Neural cell (in vitro differentiated cells): ENCODE data around the gene TERB2. TPM values are rescaled to one million over a fixed set of nuclear protein-coding genes. Genes with fewer than 3 reads are reported as not detected.
A peak's percentile ranks its signal among the peaks of the same experiment; 100 is the strongest.
"Not testable (repeated sequence)": the region's sequence is repeated elsewhere in the genome, so short reads cannot be mapped to it uniquely, and the experiment has no call there.

ENCODE experiments used
- H2AFZ ChIP-seq: fragments of 200-600, 300-800 bp; sonication (generic), shearing (Covaris generic); 2 replicates; pipeline ENCODE4 v1.6.0; 2014; ENCODE audit warnings: low read depth, mild to moderate bottlenecking, antibody characterized with exemption, low read length, moderate library complexity
- H3F3A ChIP-seq: fragments of 200-600 bp; shearing (Covaris generic); 2 replicates; pipeline ENCODE4 v1.6.1; 2016; ENCODE audit warnings: mild to moderate bottlenecking, moderate library complexity, mixed read lengths, antibody characterized with exemption, low read length; ENCODE audit not compliant: insufficient read depth, poor library complexity, severe bottlenecking
- H3K27ac ChIP-seq: fragments of 200-600, 300-800 bp; sonication (generic), shearing (Covaris generic); 2 replicates; pipeline ENCODE4 v1.5.1; 2014; ENCODE audit warnings: mild to moderate bottlenecking, low read length, moderate library complexity
- H3K27me3 ChIP-seq: fragments of 300-800, 200-600 bp; sonication (generic), shearing (Covaris generic); 2 replicates; pipeline ENCODE4 v1.6.0; 2014; ENCODE audit warnings: mild to moderate bottlenecking, low read depth, low read length, moderate library complexity; ENCODE audit not compliant: insufficient read depth
- H3K36me3 ChIP-seq: fragments of 300-800, 200-600 bp; sonication (generic), shearing (Covaris generic); 2 replicates; pipeline ENCODE4 v1.5.1; 2014; ENCODE audit warnings: mild to moderate bottlenecking, antibody characterized with exemption, low read length, moderate library complexity; ENCODE audit not compliant: insufficient read depth
- H3K4me2 ChIP-seq: fragments of 300-800, 200-600 bp; sonication (generic), shearing (Covaris generic); 2 replicates; pipeline ENCODE4 v1.6.0; 2014; ENCODE audit warnings: mild to moderate bottlenecking, low read length
- H3K4me3 ChIP-seq: fragments of 300-800, 200-600 bp; sonication (generic), shearing (Covaris generic); 2 replicates; pipeline ENCODE4 v1.5.1; 2014; ENCODE audit warnings: mild to moderate bottlenecking, low read length, moderate library complexity
- H3K79me2 ChIP-seq: fragments of 200-600 bp; shearing (Covaris generic); replicated peaks from 2 replicates; pipeline ENCODE4 v1.6.0; 2014; ENCODE audit warnings: mild to moderate bottlenecking, low read length, moderate library complexity; ENCODE audit not compliant: insufficient read depth
- H3K9ac ChIP-seq: fragments of 300-800, 200-600 bp; sonication (generic), shearing (Covaris generic); 2 replicates; pipeline ENCODE4 v1.6.1; 2016; ENCODE audit warnings: mild to moderate bottlenecking, low read length, mixed read lengths
- H3K9me2 ChIP-seq: fragments of 200-600 bp; shearing (Covaris generic); 2 replicates; pipeline ENCODE4 v1.6.1; 2016; ENCODE audit warnings: mild to moderate bottlenecking, low read length, mixed read lengths; ENCODE audit not compliant: insufficient read depth
- H3K9me3 ChIP-seq: fragments of 200-600, 300-800 bp; sonication (generic), shearing (Covaris generic); 2 replicates; pipeline ENCODE4 v1.6.1; 2016; ENCODE audit warnings: mild to moderate bottlenecking, mixed run types, low read length, moderate library complexity, mixed read lengths
- H4K20me1 ChIP-seq: fragments of 200-600 bp; shearing (Covaris generic); 2 replicates; pipeline ENCODE4 v1.6.1; 2016; ENCODE audit warnings: mild to moderate bottlenecking, mixed run types; ENCODE audit not compliant: insufficient read depth
- CTCF ChIP-seq: fragments of 450-650 bp; IDR thresholded peaks from 2 replicates; pipeline ENCODE4 v1.5.1; 2014; ENCODE audit warnings: antibody characterized with exemption, mild to moderate bottlenecking, moderate library complexity; ENCODE audit not compliant: poor library complexity, severe bottlenecking
- EP300 ChIP-seq: fragments of 450-650 bp; conservative IDR thresholded peaks from 2 replicates; pipeline ENCODE4 v1.6.1; 2014; ENCODE audit warnings: antibody characterized with exemption, mild to moderate bottlenecking, moderate library complexity; ENCODE audit not compliant: poor library complexity, severe bottlenecking
- EZH2 ChIP-seq: fragments of 200-600, 300-800 bp; shearing (Covaris generic), sonication (generic); IDR thresholded peaks from 2 replicates; pipeline ENCODE4 v1.6.1; 2014; ENCODE audit warnings: antibody characterized with exemption, low read length, borderline replicate concordance, mild to moderate bottlenecking; ENCODE audit not compliant: insufficient read depth, poor library complexity, severe bottlenecking
- MXI1 ChIP-seq: fragments of 450-650 bp; conservative IDR thresholded peaks from 2 replicates; pipeline ENCODE4 v1.6.1; 2014; ENCODE audit warnings: antibody characterized with exemption, mild to moderate bottlenecking; ENCODE audit not compliant: poor library complexity, severe bottlenecking
- POLR2AphosphoS5 ChIP-seq: IDR thresholded peaks from 2 replicates; pipeline ENCODE4 v1.6.1; 2012
- RAD21 ChIP-seq: fragments of 450-650 bp; conservative IDR thresholded peaks from 2 replicates; pipeline ENCODE4 v1.6.1; 2014; ENCODE audit warnings: antibody characterized with exemption, mild to moderate bottlenecking, moderate library complexity
- SMC3 ChIP-seq: fragments of 450-650 bp; conservative IDR thresholded peaks from 2 replicates; pipeline ENCODE4 v1.6.1; 2014; ENCODE audit warnings: antibody characterized with exemption, mild to moderate bottlenecking, moderate library complexity; ENCODE audit not compliant: poor library complexity
- TAF1 ChIP-seq: IDR thresholded peaks from 2 replicates; pipeline ENCODE4 v1.6.1; 2012; ENCODE audit warnings: low read depth
- polyA plus RNA-seq: library from polyadenylated mRNA; depleted of rRNA; stranded (reverse); fragments of >200 nt; gene quantifications from 2 replicates; pipeline ENCODE4 v1.2.3, GENCODE V29; 2014
- TF ChIP-seq, protein P1 (sequence below): IDR thresholded peaks from 2 replicates; pipeline ENCODE4 v1.6.1; 2012; ENCODE audit warnings: borderline replicate concordance

TERB2 gene
- polyA plus RNA-seq, 1 donor from 2014 or later, result not detected

DNA sequence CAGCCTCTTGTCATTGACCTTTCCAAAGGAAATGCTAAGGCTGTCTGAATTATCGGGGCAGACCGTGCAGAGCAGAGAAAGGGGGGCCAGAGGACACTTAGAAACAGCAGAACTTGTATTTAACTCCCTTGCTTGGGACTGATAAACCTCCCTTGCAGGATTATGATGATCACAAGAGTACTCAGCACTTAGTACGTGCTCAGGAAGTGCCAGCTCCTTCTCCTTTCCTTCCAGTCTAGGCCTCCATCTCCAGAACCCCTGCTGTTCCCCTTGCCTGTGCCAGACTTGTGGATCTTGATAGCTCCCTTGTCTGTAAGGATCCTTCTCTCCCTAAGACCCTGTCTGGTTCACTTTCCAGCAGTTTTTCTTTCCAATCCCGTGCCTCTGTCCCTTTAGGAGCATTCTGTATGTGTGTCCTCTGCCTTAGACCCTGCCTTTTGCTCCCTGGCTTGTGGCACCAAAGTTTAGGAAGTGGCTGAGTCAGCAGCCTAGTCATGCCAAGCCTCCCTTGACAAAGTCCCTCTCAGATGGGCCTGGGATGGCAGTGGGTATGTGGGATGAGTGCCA, 67.3 kb downstream of the TERB2 start:
- Histone ChIP-seq H3K36me3 (no peaks in the 10 kb centered on the region), H3K79me2 (no peaks in the 10 kb centered on the region), H3K4me2 (peak overlapping the region; percentile 57), H3F3A (no peaks in the 10 kb centered on the region), H3K4me3 (peak overlapping the region; percentile 74), H2AFZ (peak overlapping the region; percentile 81), H3K27me3 (no peaks in the 10 kb centered on the region), H3K9me3 (no peaks in the 10 kb centered on the region), H3K9me2 (no peaks in the 10 kb centered on the region), H4K20me1 (no peaks in the 10 kb centered on the region), H3K27ac (peak overlapping the region; percentile 30), H3K9ac (peak overlapping the region; percentile 75)
- TF ChIP-seq TAF1, result no peak
- TF ChIP-seq CTCF, result no peak
- no peak for TF ChIP-seq POLR2AphosphoS5
- TF ChIP-seq, protein P1, sequence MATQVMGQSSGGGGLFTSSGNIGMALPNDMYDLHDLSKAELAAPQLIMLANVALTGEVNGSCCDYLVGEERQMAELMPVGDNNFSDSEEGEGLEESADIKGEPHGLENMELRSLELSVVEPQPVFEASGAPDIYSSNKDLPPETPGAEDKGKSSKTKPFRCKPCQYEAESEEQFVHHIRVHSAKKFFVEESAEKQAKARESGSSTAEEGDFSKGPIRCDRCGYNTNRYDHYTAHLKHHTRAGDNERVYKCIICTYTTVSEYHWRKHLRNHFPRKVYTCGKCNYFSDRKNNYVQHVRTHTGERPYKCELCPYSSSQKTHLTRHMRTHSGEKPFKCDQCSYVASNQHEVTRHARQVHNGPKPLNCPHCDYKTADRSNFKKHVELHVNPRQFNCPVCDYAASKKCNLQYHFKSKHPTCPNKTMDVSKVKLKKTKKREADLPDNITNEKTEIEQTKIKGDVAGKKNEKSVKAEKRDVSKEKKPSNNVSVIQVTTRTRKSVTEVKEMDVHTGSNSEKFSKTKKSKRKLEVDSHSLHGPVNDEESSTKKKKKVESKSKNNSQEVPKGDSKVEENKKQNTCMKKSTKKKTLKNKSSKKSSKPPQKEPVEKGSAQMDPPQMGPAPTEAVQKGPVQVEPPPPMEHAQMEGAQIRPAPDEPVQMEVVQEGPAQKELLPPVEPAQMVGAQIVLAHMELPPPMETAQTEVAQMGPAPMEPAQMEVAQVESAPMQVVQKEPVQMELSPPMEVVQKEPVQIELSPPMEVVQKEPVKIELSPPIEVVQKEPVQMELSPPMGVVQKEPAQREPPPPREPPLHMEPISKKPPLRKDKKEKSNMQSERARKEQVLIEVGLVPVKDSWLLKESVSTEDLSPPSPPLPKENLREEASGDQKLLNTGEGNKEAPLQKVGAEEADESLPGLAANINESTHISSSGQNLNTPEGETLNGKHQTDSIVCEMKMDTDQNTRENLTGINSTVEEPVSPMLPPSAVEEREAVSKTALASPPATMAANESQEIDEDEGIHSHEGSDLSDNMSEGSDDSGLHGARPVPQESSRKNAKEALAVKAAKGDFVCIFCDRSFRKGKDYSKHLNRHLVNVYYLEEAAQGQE, result no peak
- TF ChIP-seq EP300, result no peak
- no peak for TF ChIP-seq SMC3
- TF ChIP-seq EZH2, result no peak
- TF ChIP-seq MXI1, result no peak
- TF ChIP-seq RAD21, result no peak

GRCh38 chr15:45024649-45025048, 68.2 kb downstream of the TERB2 start:
- not testable (repeated sequence) for H2AFZ ChIP-seq, H3K79me2 ChIP-seq, H4K20me1 ChIP-seq, H3K27me3 ChIP-seq, H3K4me2 ChIP-seq, H3K4me3 ChIP-seq, H3K27ac ChIP-seq, H3K9me2 ChIP-seq, H3K9me3 ChIP-seq, H3F3A ChIP-seq, H3K36me3 ChIP-seq, H3K9ac ChIP-seq

GRCh38 chr15:45025627-45026026, 69.1 kb downstream of the TERB2 start:
- H4K20me1 ChIP-seq, H3K9me2 ChIP-seq, H3K79me2 ChIP-seq, H3F3A ChIP-seq, H3K27ac ChIP-seq, H3K4me2 ChIP-seq, H2AFZ ChIP-seq, H3K9me3 ChIP-seq, H3K9ac ChIP-seq, H3K36me3 ChIP-seq, H3K27me3 ChIP-seq, H3K4me3 ChIP-seq: not testable (repeated sequence)
